ENCODE data around the gene ABI2.

- TF ChIP-seq CTCF (IDR thresholded peaks at IDR 0.05; ENCODE audit: insufficient read depth, low read length, poor library complexity, severe bottlenecking) (no peak), EZH2phosphoT487 (conservative IDR thresholded peaks at IDR 0.05; ENCODE audit: low read length) (no peak)
These were observed 32.7 kb downstream of the ABI2 start for GRCh38 chr2:203360833-203361430.

Measured in SU-DHL-6 (cell line).